HL-60 (cell line): ENCODE results near the gene EFHB.

Experiments
- POLR2AphosphoS5 ChIP-seq: IDR thresholded peaks from 2 replicates; pipeline ENCODE4 v1.6.1; 2012; ENCODE audit warnings: low read depth
- TF ChIP-seq, protein P1 (sequence below): IDR thresholded peaks from one replicate; pipeline ENCODE4 v1.5.1; 2011; ENCODE audit warnings: low read length, control low read depth, inconsistent platforms; ENCODE audit not compliant: insufficient read depth

DNA sequence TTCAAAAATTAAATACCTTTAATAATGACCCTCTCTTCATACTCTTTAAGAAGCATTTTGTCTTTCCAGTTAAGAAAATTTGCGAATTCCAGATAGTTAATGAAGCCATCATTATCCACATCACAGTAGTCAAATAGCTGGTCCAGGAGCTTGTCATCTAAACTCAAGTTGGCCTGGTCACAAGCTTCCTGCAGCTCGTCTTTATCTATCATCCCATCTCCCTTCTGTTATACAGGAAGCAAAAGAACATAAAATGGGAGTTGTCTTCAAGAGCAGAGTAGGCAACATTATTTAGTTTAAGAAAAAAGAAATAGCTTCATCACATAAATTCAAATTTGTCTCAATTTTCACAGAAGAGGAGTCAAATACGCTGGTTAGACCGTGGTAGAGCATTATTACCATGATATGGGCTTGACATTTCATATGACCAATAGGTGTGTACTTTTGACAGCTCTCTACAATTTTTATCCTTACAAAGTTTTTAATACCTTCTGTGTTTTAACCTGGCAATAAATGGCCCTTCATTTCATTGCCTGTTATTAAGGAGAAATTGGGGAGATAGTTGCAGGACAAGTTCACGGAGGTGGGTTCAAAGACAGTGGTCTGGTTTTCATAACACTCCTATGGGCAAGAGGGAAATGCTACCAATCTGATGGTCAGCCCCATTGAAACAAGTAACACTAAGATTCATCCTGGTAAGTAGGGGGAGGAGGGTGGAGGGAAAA is 45.4 kb downstream of the EFHB start:
- TF ChIP-seq, protein P1, sequence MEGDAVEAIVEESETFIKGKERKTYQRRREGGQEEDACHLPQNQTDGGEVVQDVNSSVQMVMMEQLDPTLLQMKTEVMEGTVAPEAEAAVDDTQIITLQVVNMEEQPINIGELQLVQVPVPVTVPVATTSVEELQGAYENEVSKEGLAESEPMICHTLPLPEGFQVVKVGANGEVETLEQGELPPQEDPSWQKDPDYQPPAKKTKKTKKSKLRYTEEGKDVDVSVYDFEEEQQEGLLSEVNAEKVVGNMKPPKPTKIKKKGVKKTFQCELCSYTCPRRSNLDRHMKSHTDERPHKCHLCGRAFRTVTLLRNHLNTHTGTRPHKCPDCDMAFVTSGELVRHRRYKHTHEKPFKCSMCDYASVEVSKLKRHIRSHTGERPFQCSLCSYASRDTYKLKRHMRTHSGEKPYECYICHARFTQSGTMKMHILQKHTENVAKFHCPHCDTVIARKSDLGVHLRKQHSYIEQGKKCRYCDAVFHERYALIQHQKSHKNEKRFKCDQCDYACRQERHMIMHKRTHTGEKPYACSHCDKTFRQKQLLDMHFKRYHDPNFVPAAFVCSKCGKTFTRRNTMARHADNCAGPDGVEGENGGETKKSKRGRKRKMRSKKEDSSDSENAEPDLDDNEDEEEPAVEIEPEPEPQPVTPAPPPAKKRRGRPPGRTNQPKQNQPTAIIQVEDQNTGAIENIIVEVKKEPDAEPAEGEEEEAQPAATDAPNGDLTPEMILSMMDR: no peak
- no peak for TF ChIP-seq POLR2AphosphoS5
